ENCODE results near the gene RGL4. TPM values are rescaled to one million over a fixed set of nuclear protein-coding genes. Genes with fewer than 3 reads are reported as not detected.

Gene RGL4
- polyA plus RNA-seq, 3 donors = 2.3 to 2.4 (median 2.3) TPM

DNA sequence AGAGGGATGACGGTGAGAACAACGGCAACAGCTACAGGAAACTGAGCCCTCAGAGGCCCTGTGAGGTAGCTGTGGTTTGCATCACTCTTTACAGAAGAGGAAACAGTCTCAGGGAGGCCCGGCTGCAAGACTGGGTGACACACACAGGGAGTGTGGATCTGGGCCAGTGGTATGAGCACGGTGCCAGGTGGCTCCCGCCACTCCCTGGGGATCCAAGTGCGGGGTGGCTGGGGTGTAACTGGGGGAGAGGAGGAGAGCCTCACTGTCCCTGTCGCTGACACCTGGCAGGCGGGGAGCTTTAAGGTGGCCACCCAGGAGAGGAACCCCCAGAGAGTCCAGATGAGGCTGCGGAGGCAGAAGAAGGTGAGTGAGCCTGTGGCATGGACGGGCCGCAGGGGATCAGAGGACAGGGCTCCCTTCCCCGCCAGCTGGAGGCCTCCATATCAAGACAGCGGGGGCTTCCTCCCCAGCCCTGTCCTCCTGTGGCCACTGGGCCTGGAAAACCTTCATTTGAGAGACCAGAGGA is 5.6 kb downstream of the RGL4 start:
- peak overlapping the region; percentile 60 for H3K4me2 ChIP-seq (replicated peaks; ENCODE audit: extremely low read depth, low read length, poor library complexity, severe bottlenecking)
- H4K20me1 ChIP-seq (ENCODE audit: insufficient read depth, low read length) = peaks cover 6% of the 10 kb centered on the region
- TF ChIP-seq, protein P1, sequence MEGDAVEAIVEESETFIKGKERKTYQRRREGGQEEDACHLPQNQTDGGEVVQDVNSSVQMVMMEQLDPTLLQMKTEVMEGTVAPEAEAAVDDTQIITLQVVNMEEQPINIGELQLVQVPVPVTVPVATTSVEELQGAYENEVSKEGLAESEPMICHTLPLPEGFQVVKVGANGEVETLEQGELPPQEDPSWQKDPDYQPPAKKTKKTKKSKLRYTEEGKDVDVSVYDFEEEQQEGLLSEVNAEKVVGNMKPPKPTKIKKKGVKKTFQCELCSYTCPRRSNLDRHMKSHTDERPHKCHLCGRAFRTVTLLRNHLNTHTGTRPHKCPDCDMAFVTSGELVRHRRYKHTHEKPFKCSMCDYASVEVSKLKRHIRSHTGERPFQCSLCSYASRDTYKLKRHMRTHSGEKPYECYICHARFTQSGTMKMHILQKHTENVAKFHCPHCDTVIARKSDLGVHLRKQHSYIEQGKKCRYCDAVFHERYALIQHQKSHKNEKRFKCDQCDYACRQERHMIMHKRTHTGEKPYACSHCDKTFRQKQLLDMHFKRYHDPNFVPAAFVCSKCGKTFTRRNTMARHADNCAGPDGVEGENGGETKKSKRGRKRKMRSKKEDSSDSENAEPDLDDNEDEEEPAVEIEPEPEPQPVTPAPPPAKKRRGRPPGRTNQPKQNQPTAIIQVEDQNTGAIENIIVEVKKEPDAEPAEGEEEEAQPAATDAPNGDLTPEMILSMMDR (IDR thresholded peaks at IDR 0.05) = no peak
- H3K36me3 ChIP-seq (replicated peaks in 1 of 2; ENCODE audit: control insufficient read depth in 1 of 2, insufficient read depth in 2 of 2, low read length in 2 of 2) = peaks cover 47 to 73% of the 10 kb centered on the region in 2 donors
- 9% methylated on average over 11 of the region's 13 CpGs for WGBS (ENCODE audit: insufficient coverage)
- H3K9ac ChIP-seq (ENCODE audit: insufficient read depth, low read length, poor library complexity, severe bottlenecking) = peak overlapping the region; percentile 67
- H3K27me3 Mint-ChIP-seq (ENCODE audit: low read depth in 3 of 3) = no peaks in the 10 kb centered on the region
- H3K79me2 ChIP-seq (ENCODE audit: insufficient read depth, low read length) = peaks cover 14% of the 10 kb centered on the region
- no peaks in the 10 kb centered on the region for H3K27me3 ChIP-seq (ENCODE audit: control insufficient read depth in 2 of 2, insufficient read depth in 2 of 2, low read length in 2 of 2)
- H3K4me3 ChIP-seq (replicated peaks in 1 of 3; ENCODE audit: low read depth in 2 of 3, low read length in 3 of 3) = peak overlapping the region in 1 of 3 experiments; percentile 45
- H3K4me1 Mint-ChIP-seq = peaks cover 41% of the 10 kb centered on the region
- intact Hi-C loops (cut with micrococcal nuclease) = no loop called here
- peaks cover 40 to 41% of the 10 kb centered on the region in 2 donors for H3K4me1 ChIP-seq (ENCODE audit: control insufficient read depth in 1 of 2, insufficient read depth in 2 of 2, low read length in 2 of 2)
- H3K27ac ChIP-seq (ENCODE audit: low read depth in 1 of 2, low read length in 2 of 2) = peak overlapping the region; percentile 78 to 90
- peaks cover 65 to 73% of the 10 kb centered on the region in 2 donors for H3K36me3 Mint-ChIP-seq
- peak overlapping the region; percentile 95 to 98 (median 97) for H3K27ac Mint-ChIP-seq
- no peaks in the 10 kb centered on the region for H3K9me3 ChIP-seq (replicated peaks in 1 of 2; ENCODE audit: control insufficient read depth in 1 of 2, insufficient read depth in 1 of 2, low read length in 2 of 2)
- DNase-seq = peak; percentile 88 to 91 (median 89)
- H3K4me3 Mint-ChIP-seq = peak overlapping the region; percentile 71 to 87
- H3K9me3 Mint-ChIP-seq = no peaks in the 10 kb centered on the region
- peak overlapping the region; percentile 66 for H2AFZ ChIP-seq (ENCODE audit: insufficient read depth, low read depth, low read length, poor library complexity, severe bottlenecking)

DNA sequence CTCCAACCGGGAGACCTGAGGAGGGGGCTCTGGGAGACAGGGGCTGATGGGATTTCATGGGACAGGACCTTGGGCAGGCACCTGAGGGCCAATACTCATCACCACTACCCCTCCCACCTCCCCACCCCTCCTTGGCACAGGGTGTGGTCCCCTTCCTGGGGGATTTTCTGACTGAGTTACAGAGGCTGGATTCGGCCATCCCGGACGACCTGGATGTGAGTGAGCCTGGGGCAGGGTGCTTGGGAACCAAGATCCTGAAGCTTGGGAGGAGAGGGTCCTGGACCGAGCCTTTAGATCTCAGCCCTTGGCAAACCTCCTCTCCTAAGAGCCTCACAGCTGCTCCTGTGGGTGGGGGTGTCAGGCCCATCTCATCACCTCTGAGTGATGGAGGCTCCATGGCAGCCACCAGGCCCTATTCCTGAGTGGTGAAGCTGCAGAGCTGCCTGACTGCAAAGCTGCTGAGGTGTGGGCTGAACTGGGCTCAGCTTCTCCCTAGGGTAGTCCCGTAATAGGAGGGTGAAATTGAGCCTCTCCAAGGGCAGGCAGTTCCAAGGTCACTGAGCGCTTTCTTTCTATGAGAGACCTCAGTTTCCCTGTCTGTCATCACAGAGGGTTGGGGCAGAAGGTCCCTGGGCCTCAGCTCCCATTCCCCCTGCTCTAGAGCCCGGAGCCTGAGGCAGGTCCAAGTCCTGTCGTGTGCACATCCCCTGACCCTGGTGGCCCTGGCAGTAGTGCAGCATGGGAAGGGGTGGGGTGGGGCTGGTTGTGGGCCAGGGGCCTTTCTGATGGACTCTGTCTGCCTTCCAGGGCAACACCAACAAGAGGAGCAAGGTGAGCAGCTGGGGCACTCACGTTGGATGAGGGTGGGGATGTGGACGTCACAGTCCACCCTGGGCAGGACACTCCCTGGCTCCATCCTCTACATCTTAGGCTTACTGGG is 6.5 kb downstream of the RGL4 start:
- no peak overlapping the region for H3K4me2 ChIP-seq (replicated peaks; ENCODE audit: extremely low read depth, low read length, poor library complexity, severe bottlenecking)
- H3K4me1 ChIP-seq (ENCODE audit: control insufficient read depth in 1 of 2, insufficient read depth in 2 of 2, low read length in 2 of 2) = peaks cover 40 to 41% of the 10 kb centered on the region in 2 donors
- Mint-ChIP-seq H3K36me3 (peaks cover 72 to 77% of the 10 kb centered on the region in 2 donors), H3K4me1 (peaks cover 41% of the 10 kb centered on the region), H3K4me3 (peak overlapping the region in 1 of 2 donors; percentile 87), H3K27ac (peak overlapping the region; percentile 95 to 98 (median 97)), H3K27me3 (ENCODE audit: low read depth in 3 of 3) (no peaks in the 10 kb centered on the region), H3K9me3 (no peaks in the 10 kb centered on the region)
- peak overlapping the region; percentile 67 for H3K9ac ChIP-seq (ENCODE audit: insufficient read depth, low read length, poor library complexity, severe bottlenecking)
- H3K79me2 ChIP-seq (ENCODE audit: insufficient read depth, low read length) = peaks cover 23% of the 10 kb centered on the region
- peaks cover 56 to 75% of the 10 kb centered on the region in 2 donors for H3K36me3 ChIP-seq (replicated peaks in 1 of 2; ENCODE audit: control insufficient read depth in 1 of 2, insufficient read depth in 2 of 2, low read length in 2 of 2)
- H3K4me3 ChIP-seq (replicated peaks in 1 of 3; ENCODE audit: low read depth in 2 of 3, low read length in 3 of 3) = peak overlapping the region in 1 of 3 experiments; percentile 45
- no peaks in the 10 kb centered on the region for H3K27me3 ChIP-seq (ENCODE audit: control insufficient read depth in 2 of 2, insufficient read depth in 2 of 2, low read length in 2 of 2)
- H3K27ac ChIP-seq (ENCODE audit: low read depth in 1 of 2, low read length in 2 of 2) = peak overlapping the region; percentile 78 to 90
- DNase-seq = no peak
- TF ChIP-seq, protein P1 (IDR thresholded peaks at IDR 0.05) = no peak
- 90% methylated on average over 4 of the region's 11 CpGs for WGBS (ENCODE audit: insufficient coverage)
- intact Hi-C loops (cut with micrococcal nuclease) = no loop called here
- no peak overlapping the region for H2AFZ ChIP-seq (ENCODE audit: insufficient read depth, low read depth, low read length, poor library complexity, severe bottlenecking)
- H3K9me3 ChIP-seq (replicated peaks in 1 of 2; ENCODE audit: control insufficient read depth in 1 of 2, insufficient read depth in 1 of 2, low read length in 2 of 2) = no peaks in the 10 kb centered on the region
- peaks cover 6% of the 10 kb centered on the region for H4K20me1 ChIP-seq (ENCODE audit: insufficient read depth, low read length)

Data from CD14-positive monocyte (primary cell).